Stimulated activated CD4-positive, alpha-beta T cell treated with anti-CD3 and anti-CD28 coated beads, TNF-alpha, amount 100 ng/mL, for 4 hours (primary cell): Measurements from ENCODE around the gene WIPI1.
A peak's percentile ranks its signal among the peaks of the same experiment; 100 is the strongest.
"Not testable (repeated sequence)": the region's sequence is repeated elsewhere in the genome, so short reads cannot be mapped to it uniquely, and the experiment has no call there.

Experiments used
- DNase-seq, 3 experiments: peaks; one replicate each; pipeline ENCODE4 v3.0.0-alpha.2; 2020; ENCODE audit warnings: low read depth in 3 of 3

WIPI1 gene

GRCh38 chr17:68417317-68417716 lies 40.0 kb downstream of the WIPI1 start:
- no peak for DNase-seq

- not testable (repeated sequence) for DNase-seq
Measured at GRCh38 chr17:68414901-68415300, 42.4 kb downstream of the WIPI1 start.

GRCh38 chr17:68413597-68414560 lies 43.4 kb downstream of the WIPI1 start:
- peak in 2 of 3 experiments; percentile 32 to 35 for DNase-seq

- DNase-seq = not testable (repeated sequence)
Measured at GRCh38 chr17:68407656-68408055, 49.6 kb downstream of the WIPI1 start.

GRCh38 chr17:68403837-68404236 lies 53.5 kb downstream of the WIPI1 start:
- not testable (repeated sequence) for DNase-seq

DNA sequence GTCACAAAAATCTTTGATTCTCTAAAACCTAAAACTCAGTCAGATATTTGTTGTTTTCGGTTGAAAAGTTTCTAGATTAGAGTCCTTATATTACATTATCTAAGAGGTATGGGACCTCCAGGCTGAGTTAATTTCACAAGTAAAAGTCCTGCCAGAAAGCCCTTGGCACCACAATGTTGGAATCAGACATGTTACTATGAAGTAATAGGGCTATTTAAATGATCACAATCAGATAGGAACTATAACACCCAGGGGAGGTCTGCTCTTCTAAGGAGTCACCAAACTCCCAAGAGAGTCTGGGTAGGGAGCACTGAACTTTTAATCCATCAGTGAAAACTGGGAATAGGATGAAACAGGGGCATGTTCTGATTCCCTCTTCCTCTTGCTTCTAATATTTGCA lies 54.2 kb downstream of the WIPI1 start:
- DNase-seq = no peak

- DNase-seq = no peak
Measured at GRCh38 chr17:68401288-68401687, 56.0 kb downstream of the WIPI1 start.

GRCh38 chr17:68400404-68400735 lies 56.9 kb downstream of the WIPI1 start:
- DNase-seq = no peak

DNA sequence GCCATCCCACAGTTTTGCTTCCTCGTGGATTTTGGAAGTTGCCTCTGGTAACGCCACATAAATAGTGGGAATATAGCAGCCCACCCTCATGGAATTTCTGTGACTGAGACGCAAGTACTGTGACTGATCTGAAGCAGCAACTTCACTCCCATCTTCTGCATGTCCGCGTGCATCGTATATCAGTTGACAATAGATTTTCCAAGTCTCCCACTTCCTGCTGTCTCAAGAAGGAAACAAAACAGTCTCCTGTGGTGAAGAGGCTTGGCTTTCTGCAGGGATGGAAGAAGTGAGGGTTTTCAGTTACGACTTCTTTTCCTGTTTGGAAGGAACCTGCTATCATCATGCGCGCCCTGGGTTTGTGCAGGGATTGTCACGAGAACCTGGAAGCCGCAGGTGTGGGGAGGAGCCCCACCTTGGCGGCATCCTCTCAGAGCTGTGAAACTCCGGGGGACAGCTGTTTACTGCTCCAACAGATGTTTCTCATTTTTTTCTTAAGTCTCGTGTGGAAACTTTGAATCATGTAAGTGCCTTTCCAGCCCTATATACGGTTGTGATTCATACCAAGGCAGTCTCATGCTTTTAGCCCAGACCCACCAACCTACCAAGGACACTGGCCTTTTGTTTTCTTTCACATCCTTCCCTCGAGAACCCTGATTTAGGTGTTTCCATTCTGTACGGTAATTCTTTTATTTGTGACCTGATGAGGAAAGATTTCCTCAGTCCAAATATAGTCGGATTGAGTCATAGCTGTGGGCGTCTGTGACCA lies 57.5 kb downstream of the WIPI1 start:
- peak in 1 of 3 experiments; percentile 25 for DNase-seq

- DNase-seq = no peak
Measured at GRCh38 chr17:68398691-68399637, 58.3 kb downstream of the WIPI1 start.

- no peak for DNase-seq
Measured at GRCh38 chr17:68397108-68397536, 60.2 kb downstream of the WIPI1 start.

DNA sequence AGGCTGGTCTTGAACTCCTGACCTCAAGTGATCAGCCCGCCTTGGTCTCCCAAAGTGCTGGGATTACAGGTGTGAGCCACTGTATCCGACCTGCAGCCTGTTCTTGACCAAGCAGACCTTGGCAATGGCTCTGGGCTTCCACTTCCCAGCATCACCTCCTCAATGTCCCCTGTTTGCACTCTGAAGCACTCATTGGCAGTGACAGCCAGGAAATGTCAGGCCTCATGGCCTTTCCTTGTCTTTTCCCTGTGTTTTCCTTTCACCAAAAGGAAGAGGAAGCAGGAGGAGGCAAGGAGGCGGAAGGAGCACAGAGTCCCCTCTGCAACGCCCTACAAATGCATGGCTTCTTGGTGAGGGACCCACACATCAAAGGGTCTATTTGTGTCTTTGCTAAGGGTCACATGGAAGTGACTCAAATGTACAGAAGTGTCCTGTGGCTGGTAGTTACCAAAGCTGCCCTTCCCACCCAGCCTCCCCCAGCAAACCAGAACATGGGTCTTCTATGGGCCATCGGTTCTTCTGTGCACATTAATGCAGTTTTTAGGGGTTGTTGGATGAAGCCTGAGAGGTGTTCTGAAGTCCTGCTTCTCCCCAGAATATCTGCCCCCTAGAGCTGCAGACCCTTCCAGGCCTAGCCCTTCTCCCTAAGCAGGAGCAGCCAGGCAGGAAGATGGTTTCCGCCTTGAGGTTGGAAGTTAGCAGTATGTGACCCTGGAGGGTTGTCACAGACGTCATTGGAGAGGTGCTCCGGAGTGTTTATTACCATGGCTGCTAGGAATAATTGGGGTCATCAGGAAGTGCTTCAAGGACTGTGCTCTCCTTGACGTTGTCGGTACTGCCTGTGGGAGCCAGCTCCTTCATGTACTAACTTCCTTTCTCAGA lies 60.8 kb downstream of the WIPI1 start:
- no peak for DNase-seq

- no peak for DNase-seq
Measured at GRCh38 chr17:68394608-68395331, 62.5 kb downstream of the WIPI1 start.

- DNase-seq = no peak
Measured at GRCh38 chr17:68391561-68392268, 65.6 kb downstream of the WIPI1 start.

GRCh38 chr17:68390888-68391545 lies 66.3 kb downstream of the WIPI1 start:
- no peak for DNase-seq

GRCh38 chr17:68389041-68389440 lies 68.3 kb downstream of the WIPI1 start:
- DNase-seq = no peak

GRCh38 chr17:68387435-68388218 lies 69.7 kb downstream of the WIPI1 start:
- no peak for DNase-seq
